Loucy (cell line): Measurements from ENCODE around the gene NPFFR1.
"Not testable (repeated sequence)": the region's sequence is repeated elsewhere in the genome, so short reads cannot be mapped to it uniquely, and the experiment has no call there.

Experiments used
- H2AFZ ChIP-seq: fragments of 200-600 bp; sonication (generic); 2 replicates; pipeline ENCODE4 v1.6.0; 2016; ENCODE audit warnings: antibody characterized with exemption, mild to moderate bottlenecking, low read length, moderate library complexity
- H3F3A ChIP-seq: fragments of 200-600 bp; 2 replicates; pipeline ENCODE4 v1.6.0; 2016; ENCODE audit warnings: antibody characterized with exemption, low read depth, mild to moderate bottlenecking
- H3K27me3 ChIP-seq: fragments of 200-600 bp; sonication (generic); 2 replicates; pipeline ENCODE4 v1.6.1; 2014; ENCODE audit warnings: low read length, mild to moderate bottlenecking; ENCODE audit not compliant: insufficient read depth, poor library complexity, severe bottlenecking
- H3K36me3 ChIP-seq: fragments of 200-600 bp; sonication (generic); 2 replicates; pipeline ENCODE4 v1.6.1; 2016; ENCODE audit warnings: low read length; ENCODE audit not compliant: insufficient read depth
- H3K4me1 ChIP-seq: fragments of 200-600 bp; sonication (generic); 2 replicates; pipeline ENCODE4 v1.5.1; 2014; ENCODE audit warnings: low read length, mild to moderate bottlenecking; ENCODE audit not compliant: insufficient read depth, poor library complexity, severe bottlenecking
- H3K4me2 ChIP-seq: fragments of 200-600 bp; sonication (generic); 2 replicates; pipeline ENCODE4 v1.6.0; 2014; ENCODE audit warnings: antibody characterized with exemption, low read length, low read depth, mild to moderate bottlenecking; ENCODE audit not compliant: poor library complexity, severe bottlenecking
- H3K4me3 ChIP-seq: fragments of 200-600 bp; sonication (generic); 2 replicates; pipeline ENCODE4 v1.5.1; 2014; ENCODE audit warnings: low read length, mild to moderate bottlenecking, mixed read lengths; ENCODE audit not compliant: poor library complexity, severe bottlenecking
- H3K79me2 ChIP-seq: fragments of 200-600 bp; sonication (generic); 2 replicates; pipeline ENCODE4 v1.6.1; 2014; ENCODE audit warnings: low read length; ENCODE audit not compliant: insufficient read depth
- H3K9ac ChIP-seq: fragments of 200-600 bp; sonication (generic); 2 replicates; pipeline ENCODE4 v1.6.0; 2014; ENCODE audit warnings: mild to moderate bottlenecking, low read depth, low read length, moderate library complexity; ENCODE audit not compliant: poor library complexity, severe bottlenecking
- H3K9me2 ChIP-seq: fragments of 200-600 bp; sonication (generic); replicated peaks from 2 replicates; pipeline ENCODE4 v1.6.1; 2016; ENCODE audit warnings: low read depth, low read length, mixed read lengths
- H3K9me3 ChIP-seq: fragments of 200-600 bp; sonication (generic); 2 replicates; pipeline ENCODE4 v1.6.1; 2014; ENCODE audit warnings: mild to moderate bottlenecking, antibody characterized with exemption, low read length, low read depth; ENCODE audit not compliant: insufficient read depth
- H4K20me1 ChIP-seq: fragments of 200-600 bp; sonication (generic); 2 replicates; pipeline ENCODE4 v1.6.0; 2014; ENCODE audit warnings: antibody characterized with exemption, low read length, mild to moderate bottlenecking; ENCODE audit not compliant: insufficient read depth, poor library complexity, severe bottlenecking
- CTCF ChIP-seq: fragments of 200-600 bp; sonication (generic); conservative IDR thresholded peaks from 2 replicates; pipeline ENCODE4 v1.5.1; 2014; ENCODE audit warnings: mild to moderate bottlenecking, antibody characterized with exemption, low read length
- EZH2phosphoT487 ChIP-seq: fragments of 200-600 bp; IDR thresholded peaks from 2 replicates; pipeline ENCODE4 v1.6.1; 2018; ENCODE audit warnings: antibody characterized with exemption, mild to moderate bottlenecking, moderate library complexity, borderline replicate concordance

NPFFR1 gene

GRCh38 chr10:70228491-70228890 lies 55.3 kb downstream of the NPFFR1 start:
- H3K36me3 ChIP-seq, result peaks cover 3% of the 10 kb centered on the region; the same call in 1 of the 2 replicates
- peaks cover 84% of the 10 kb centered on the region for H3K79me2 ChIP-seq
- peak overlapping the region; percentile 88 for H3K4me2 ChIP-seq
- H3K4me1 ChIP-seq, result peaks cover 61% of the 10 kb centered on the region
- no peak overlapping the region for H3K9ac ChIP-seq
- no peaks in the 10 kb centered on the region for H3K9me3 ChIP-seq
- TF ChIP-seq CTCF, result no peak
- TF ChIP-seq EZH2phosphoT487, result no peak
- H3K27me3 ChIP-seq, result no peaks in the 10 kb centered on the region
- H2AFZ ChIP-seq, result no peak overlapping the region
- peak overlapping the region; percentile 46 for H3K4me3 ChIP-seq
- peaks cover 57% of the 10 kb centered on the region for H4K20me1 ChIP-seq
- no peaks in the 10 kb centered on the region for H3K9me2 ChIP-seq
- H3F3A ChIP-seq, result no peaks in the 10 kb centered on the region; the same call in 1 of the 2 replicates

- TF ChIP-seq EZH2phosphoT487 (no peak), CTCF (no peak)
- H3K79me2 ChIP-seq, result peaks cover 85% of the 10 kb centered on the region
- H4K20me1 ChIP-seq, result peaks cover 54% of the 10 kb centered on the region
- peaks cover 60% of the 10 kb centered on the region for H3K4me1 ChIP-seq
- peaks cover 3% of the 10 kb centered on the region; the same call in 1 of the 2 replicates for H3K36me3 ChIP-seq
- no peak overlapping the region for H3K9ac ChIP-seq
- H3F3A ChIP-seq, result no peaks in the 10 kb centered on the region; the same call in 1 of the 2 replicates
- no peaks in the 10 kb centered on the region for H3K9me2 ChIP-seq
- H2AFZ ChIP-seq, result no peak overlapping the region
- H3K4me3 ChIP-seq, result peak overlapping the region; percentile 46
- peak overlapping the region; percentile 88 for H3K4me2 ChIP-seq
- H3K27me3 ChIP-seq, result no peaks in the 10 kb centered on the region
- H3K9me3 ChIP-seq, result no peaks in the 10 kb centered on the region
These were observed 56.1 kb downstream of the NPFFR1 start for GRCh38 chr10:70227548-70228320.

GRCh38 chr10:70223728-70224127 lies 60.1 kb downstream of the NPFFR1 start:
- Histone ChIP-seq H3K27me3 (no peaks in the 10 kb centered on the region), H3K9me2 (no peaks in the 10 kb centered on the region), H3F3A (no peaks in the 10 kb centered on the region; the same call in 1 of the 2 replicates), H3K4me3 (no peak overlapping the region), H2AFZ (no peak overlapping the region), H4K20me1 (peaks cover 43% of the 10 kb centered on the region), H3K9me3 (no peaks in the 10 kb centered on the region), H3K4me2 (no peak overlapping the region), H3K36me3 (peaks cover 4% of the 10 kb centered on the region; the same call in 1 of the 2 replicates), H3K9ac (no peak overlapping the region), H3K4me1 (peaks cover 36% of the 10 kb centered on the region), H3K79me2 (peaks cover 59% of the 10 kb centered on the region)
- TF ChIP-seq CTCF (no peak), EZH2phosphoT487 (no peak)

- not testable (repeated sequence) for H3K27me3 ChIP-seq, H3K36me3 ChIP-seq, H2AFZ ChIP-seq, H3K4me3 ChIP-seq, H3K9me3 ChIP-seq, H3F3A ChIP-seq, H3K9ac ChIP-seq, H3K4me2 ChIP-seq, H3K9me2 ChIP-seq
- Histone ChIP-seq H3K4me1 (peaks cover 28% of the 10 kb centered on the region), H4K20me1 (peaks cover 38% of the 10 kb centered on the region), H3K79me2 (peaks cover 51% of the 10 kb centered on the region)
These were observed 60.9 kb downstream of the NPFFR1 start for GRCh38 chr10:70222811-70223447.
